PC-9 (cell line): Measurements from ENCODE around the gene OR13F1. TPM values are rescaled to one million over a fixed set of nuclear protein-coding genes. Genes with fewer than 3 reads are reported as not detected.

Experiments
- Bru-seq: library from RNA; stranded (reverse); fragments of 400-500 nt; gene quantifications from one replicate; lab custom pipeline; 2021; lab: Mats Ljungman, UMichigan
- BruChase-seq, 2 experiments: library from RNA; stranded (reverse); fragments of 400-500 nt; gene quantifications; one replicate each; lab custom pipeline; 2021; lab: Mats Ljungman, UMichigan
- BruUV-seq: library from RNA; stranded (reverse); fragments of 400-500 nt; replicated peaks from 2 replicates; lab custom pipeline; 2021; lab: Mats Ljungman, UMichigan
- CTCF ChIA-PET: fragments of 300-600 bp; sonication (Branson Sonifier 250); formaldehyde crosslinking; loops from one replicate; lab custom pipeline; 2022; ENCODE audit warnings: antibody characterized with exemption; lab: Charles Lee
- POLR2A ChIA-PET: fragments of 300-600 bp; sonication (Branson Sonifier 250); formaldehyde crosslinking; loops from one replicate; lab custom pipeline; 2022; ENCODE audit warnings: antibody characterized with exemption; ENCODE audit not compliant: unreplicated experiment; lab: Charles Lee
- DNase-seq, 2 experiments: peaks; one replicate each; pipeline versions ENCODE4 v3.0.0 to v3.0.0-alpha.2; 2015 to 2022; ENCODE audit warnings: mixed read lengths in 1 of 2
- H2AFZ ChIP-seq: fragments of 200-600 bp; sonication (generic); 2 replicates; pipeline ENCODE4 v1.8.1; 2017; ENCODE audit warnings: antibody characterized with exemption
- H3F3A ChIP-seq: fragments of 200-600 bp; sonication (generic); 2 replicates; pipeline ENCODE4 v1.8.1; 2017; ENCODE audit warnings: antibody characterized with exemption, mild to moderate bottlenecking, low read depth; ENCODE audit not compliant: insufficient read depth
- H3K27ac ChIP-seq: fragments of 200-600 bp; sonication (generic); 2 replicates; pipeline ENCODE4 v1.6.1; 2016; ENCODE audit warnings: mixed run types
- H3K27me3 ChIP-seq: fragments of 200-600 bp; sonication (generic); 2 replicates; pipeline ENCODE4 v1.6.1; 2016; ENCODE audit warnings: low read depth, mixed run types; ENCODE audit not compliant: insufficient read depth
- H3K36me3 ChIP-seq: fragments of 200-600 bp; sonication (generic); 2 replicates; pipeline ENCODE4 v1.6.1; 2016; ENCODE audit warnings: low read depth, mixed run types
- H3K4me1 ChIP-seq: fragments of 200-600 bp; sonication (generic); replicated peaks from 2 replicates; pipeline ENCODE4 v1.6.1; 2016; ENCODE audit warnings: mixed run types; ENCODE audit not compliant: insufficient read depth
- H3K4me2 ChIP-seq: fragments of 200-600 bp; sonication (generic); 2 replicates; pipeline ENCODE4 v1.6.1; 2017; ENCODE audit warnings: mixed run types
- H3K4me3 ChIP-seq: fragments of 200-600 bp; sonication (generic); 2 replicates; pipeline ENCODE4 v1.6.1; 2016; ENCODE audit warnings: mixed run types
- H3K79me2 ChIP-seq: fragments of 200-600 bp; sonication (generic); 2 replicates; pipeline ENCODE4 v1.6.1; 2017; ENCODE audit warnings: low read depth, mixed run types
- H3K9me2 ChIP-seq: fragments of 200-600 bp; sonication (generic); 2 replicates; pipeline ENCODE4 v1.8.1; 2017; ENCODE audit warnings: mild to moderate bottlenecking; ENCODE audit not compliant: insufficient read depth
- H3K9me3 ChIP-seq: fragments of 200-600 bp; sonication (generic); 2 replicates; pipeline ENCODE4 v1.8.1; 2016; ENCODE audit warnings: low read depth; ENCODE audit not compliant: insufficient read depth
- H4K20me1 ChIP-seq: fragments of 200-600 bp; sonication (generic); 2 replicates; pipeline ENCODE4 v1.8.1; 2017; ENCODE audit not compliant: insufficient read depth
- CTCF ChIP-seq: fragments of 200-600 bp; sonication (generic); conservative IDR thresholded peaks from 2 replicates; pipeline ENCODE4 v1.6.1; 2017; ENCODE audit warnings: mixed run types, antibody characterized with exemption, mild to moderate bottlenecking, moderate library complexity
- EZH2 ChIP-seq: fragments of 200-600 bp; sonication (generic); IDR thresholded peaks from 2 replicates; pipeline ENCODE4 v1.8.0; 2017; ENCODE audit warnings: antibody characterized with exemption, low read depth
- intact Hi-C: fragments of 100-400 bp; cut with micrococcal nuclease; formaldehyde crosslinking; loops from one replicate; pipeline ENCODE4 v1.10.0; 2022; ENCODE audit not compliant: unreplicated experiment
- long read RNA-seq: library from polyadenylated mRNA; stranded (forward); transcript quantifications from one replicate; pipeline ENCODE4 v2.0.0, GENCODE V29; 2022
- total RNA-seq: library from RNA; stranded (reverse); gene quantifications from 2 replicates; pipeline ENCODE4 v1.2.3, GENCODE V29; 2021

Gene OR13F1
- total RNA-seq (not detected in 2 replicates), Bru-seq, nascent RNA (not detected), BruChase-seq, experiment 1, labeled RNA remaining after a 2-hour chase (not detected), BruChase-seq, experiment 2, labeled RNA remaining after a 6-hour chase (not detected)
- long read RNA-seq = 0 reads

- Histone ChIP-seq H2AFZ (no peak within 1 kb of the TSS), H3K79me2 (no peaks in the 10 kb centered on the region), H3K27ac (no peak within 1 kb of the TSS), H3K4me1 (no peaks in the 10 kb centered on the region), H4K20me1 (no peaks in the 10 kb centered on the region), H3F3A (no peaks in the 10 kb centered on the region), H3K9me3 (no peaks in the 10 kb centered on the region), H3K4me2 (no peak within 1 kb of the TSS), H3K9me2 (no peaks in the 10 kb centered on the region), H3K4me3 (no peak within 1 kb of the TSS), H3K27me3 (no peaks in the 10 kb centered on the region), H3K36me3 (no peaks in the 10 kb centered on the region)
- DNase-seq = no peak
- intact Hi-C loops = no loop called here
- CTCF ChIA-PET = no interaction called here
- no peak for TF ChIP-seq CTCF
- TF ChIP-seq EZH2 = no peak
- POLR2A ChIA-PET = no interaction called here
- BruUV-seq = no TSS peak
Observed at GRCh38 chr9:104503963-104504362, at the start of gene OR13F1. Gene OR13F1, plus strand, starts transcription at chr9:104504263. Its CDS starts 0 bp downstream, at chr9:104504263.

GRCh38 chr9:104456831-104457230, 47.2 kb upstream of the OR13F1 start:
- no peaks in the 10 kb centered on the region for H4K20me1 ChIP-seq
- no peak overlapping the region for H3K4me3 ChIP-seq
- CTCF ChIA-PET = no interaction called here
- H3K79me2 ChIP-seq = no peaks in the 10 kb centered on the region
- POLR2A ChIA-PET = no interaction called here
- H3K4me1 ChIP-seq = no peaks in the 10 kb centered on the region
- H3K9me3 ChIP-seq = no peaks in the 10 kb centered on the region
- no peaks in the 10 kb centered on the region for H3K9me2 ChIP-seq
- BruUV-seq = no TSS peak
- no peak overlapping the region for H2AFZ ChIP-seq
- H3K27me3 ChIP-seq = no peaks in the 10 kb centered on the region
- H3K4me2 ChIP-seq = no peak overlapping the region
- intact Hi-C loops = no loop called here
- no peak for DNase-seq
- H3K36me3 ChIP-seq = no peaks in the 10 kb centered on the region
- H3F3A ChIP-seq = no peaks in the 10 kb centered on the region
- TF ChIP-seq EZH2 (no peak), CTCF (no peak)
- H3K27ac ChIP-seq = no peak overlapping the region

- Histone ChIP-seq H3K27ac (no peak overlapping the region), H3K4me2 (no peak overlapping the region), H3F3A (no peaks in the 10 kb centered on the region), H3K9me2 (no peaks in the 10 kb centered on the region), H3K4me3 (no peak overlapping the region), H3K36me3 (no peaks in the 10 kb centered on the region), H4K20me1 (no peaks in the 10 kb centered on the region), H2AFZ (no peak overlapping the region), H3K27me3 (no peaks in the 10 kb centered on the region), H3K4me1 (no peaks in the 10 kb centered on the region), H3K79me2 (no peaks in the 10 kb centered on the region), H3K9me3 (no peaks in the 10 kb centered on the region)
- intact Hi-C loops = no loop called here
- DNase-seq = no peak
- ChIA-PET CTCF (no interaction called here), POLR2A (no interaction called here)
- BruUV-seq = no TSS peak
- TF ChIP-seq CTCF (no peak), EZH2 (no peak)
Observed at GRCh38 chr9:104463864-104464263, 40.2 kb upstream of the OR13F1 start.
